ENCODE data around the gene CNTN1.

DNA sequence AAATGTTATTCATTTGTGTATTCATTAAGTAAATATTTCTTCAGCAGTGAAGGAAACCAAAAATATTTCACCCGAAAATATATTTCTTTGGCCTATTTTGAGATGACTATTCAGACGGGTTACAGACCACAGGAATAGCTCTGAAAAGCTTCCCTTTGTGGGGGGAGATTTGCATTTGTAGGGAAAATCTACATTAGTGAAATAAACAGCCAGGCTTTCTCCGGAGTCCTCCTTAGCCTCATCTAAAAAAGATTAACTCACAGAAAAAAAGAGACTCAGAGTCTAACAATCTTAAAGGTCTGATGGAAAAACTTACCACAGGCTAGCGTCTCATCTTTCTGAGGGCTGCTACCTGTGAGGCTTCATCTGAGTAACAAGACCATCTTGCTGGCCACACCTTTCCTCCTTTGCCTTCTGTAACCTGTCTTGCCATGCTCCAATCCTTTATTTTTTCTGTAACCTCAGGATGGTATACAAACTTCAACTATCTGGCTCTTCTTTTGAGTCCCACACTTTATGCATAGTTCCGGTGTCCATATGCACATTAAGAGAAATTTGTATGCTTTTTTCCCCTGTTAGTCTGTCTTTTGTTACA, 100.7 kb downstream of the CNTN1 start:
- TF ChIP-seq SMC3 (conservative IDR thresholded peaks at IDR 0.05; ENCODE audit: poor library complexity) (no peak), POLR2AphosphoS5 (IDR thresholded peaks at IDR 0.05) (no peak), EP300 (conservative IDR thresholded peaks at IDR 0.05; ENCODE audit: poor library complexity, severe bottlenecking) (no peak), EZH2 (IDR thresholded peaks at IDR 0.05; ENCODE audit: borderline replicate concordance, insufficient read depth, low read length, poor library complexity, severe bottlenecking) (no peak), MXI1 (conservative IDR thresholded peaks at IDR 0.05; ENCODE audit: poor library complexity, severe bottlenecking) (no peak)
- TF ChIP-seq, protein P1, sequence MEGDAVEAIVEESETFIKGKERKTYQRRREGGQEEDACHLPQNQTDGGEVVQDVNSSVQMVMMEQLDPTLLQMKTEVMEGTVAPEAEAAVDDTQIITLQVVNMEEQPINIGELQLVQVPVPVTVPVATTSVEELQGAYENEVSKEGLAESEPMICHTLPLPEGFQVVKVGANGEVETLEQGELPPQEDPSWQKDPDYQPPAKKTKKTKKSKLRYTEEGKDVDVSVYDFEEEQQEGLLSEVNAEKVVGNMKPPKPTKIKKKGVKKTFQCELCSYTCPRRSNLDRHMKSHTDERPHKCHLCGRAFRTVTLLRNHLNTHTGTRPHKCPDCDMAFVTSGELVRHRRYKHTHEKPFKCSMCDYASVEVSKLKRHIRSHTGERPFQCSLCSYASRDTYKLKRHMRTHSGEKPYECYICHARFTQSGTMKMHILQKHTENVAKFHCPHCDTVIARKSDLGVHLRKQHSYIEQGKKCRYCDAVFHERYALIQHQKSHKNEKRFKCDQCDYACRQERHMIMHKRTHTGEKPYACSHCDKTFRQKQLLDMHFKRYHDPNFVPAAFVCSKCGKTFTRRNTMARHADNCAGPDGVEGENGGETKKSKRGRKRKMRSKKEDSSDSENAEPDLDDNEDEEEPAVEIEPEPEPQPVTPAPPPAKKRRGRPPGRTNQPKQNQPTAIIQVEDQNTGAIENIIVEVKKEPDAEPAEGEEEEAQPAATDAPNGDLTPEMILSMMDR (IDR thresholded peaks at IDR 0.05; ENCODE audit: poor library complexity, severe bottlenecking): no peak
- TF ChIP-seq, protein P2, sequence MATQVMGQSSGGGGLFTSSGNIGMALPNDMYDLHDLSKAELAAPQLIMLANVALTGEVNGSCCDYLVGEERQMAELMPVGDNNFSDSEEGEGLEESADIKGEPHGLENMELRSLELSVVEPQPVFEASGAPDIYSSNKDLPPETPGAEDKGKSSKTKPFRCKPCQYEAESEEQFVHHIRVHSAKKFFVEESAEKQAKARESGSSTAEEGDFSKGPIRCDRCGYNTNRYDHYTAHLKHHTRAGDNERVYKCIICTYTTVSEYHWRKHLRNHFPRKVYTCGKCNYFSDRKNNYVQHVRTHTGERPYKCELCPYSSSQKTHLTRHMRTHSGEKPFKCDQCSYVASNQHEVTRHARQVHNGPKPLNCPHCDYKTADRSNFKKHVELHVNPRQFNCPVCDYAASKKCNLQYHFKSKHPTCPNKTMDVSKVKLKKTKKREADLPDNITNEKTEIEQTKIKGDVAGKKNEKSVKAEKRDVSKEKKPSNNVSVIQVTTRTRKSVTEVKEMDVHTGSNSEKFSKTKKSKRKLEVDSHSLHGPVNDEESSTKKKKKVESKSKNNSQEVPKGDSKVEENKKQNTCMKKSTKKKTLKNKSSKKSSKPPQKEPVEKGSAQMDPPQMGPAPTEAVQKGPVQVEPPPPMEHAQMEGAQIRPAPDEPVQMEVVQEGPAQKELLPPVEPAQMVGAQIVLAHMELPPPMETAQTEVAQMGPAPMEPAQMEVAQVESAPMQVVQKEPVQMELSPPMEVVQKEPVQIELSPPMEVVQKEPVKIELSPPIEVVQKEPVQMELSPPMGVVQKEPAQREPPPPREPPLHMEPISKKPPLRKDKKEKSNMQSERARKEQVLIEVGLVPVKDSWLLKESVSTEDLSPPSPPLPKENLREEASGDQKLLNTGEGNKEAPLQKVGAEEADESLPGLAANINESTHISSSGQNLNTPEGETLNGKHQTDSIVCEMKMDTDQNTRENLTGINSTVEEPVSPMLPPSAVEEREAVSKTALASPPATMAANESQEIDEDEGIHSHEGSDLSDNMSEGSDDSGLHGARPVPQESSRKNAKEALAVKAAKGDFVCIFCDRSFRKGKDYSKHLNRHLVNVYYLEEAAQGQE (IDR thresholded peaks at IDR 0.05; ENCODE audit: borderline replicate concordance): no peak

All from neural cell (in vitro differentiated cells).